Hepatocyte (in vitro differentiated cells): ENCODE data around the gene TMOD1.

ENCODE experiments used
- EZH2 ChIP-seq: fragments of 200-600 bp; sonication (generic); IDR thresholded peaks from 2 replicates; pipeline ENCODE4 v1.6.1; 2016; ENCODE audit warnings: antibody characterized with exemption, mild to moderate bottlenecking, borderline replicate concordance
- EZH2phosphoT487 ChIP-seq: fragments of 200-600 bp; sonication (generic); IDR thresholded peaks from one replicate; pipeline ENCODE4 v1.6.1; 2018; ENCODE audit warnings: antibody characterized with exemption, mild to moderate bottlenecking, low read depth, moderate library complexity; ENCODE audit not compliant: unreplicated experiment, severe bottlenecking
- TF ChIP-seq, protein P1 (sequence below): fragments of 200-600 bp; sonication (generic); IDR thresholded peaks from 2 replicates; pipeline ENCODE4 v1.5.1; 2016; ENCODE audit warnings: antibody characterized with exemption, mild to moderate bottlenecking; ENCODE audit not compliant: poor library complexity

GRCh38 chr9:97462914-97463313, 38.6 kb upstream of the TMOD1 start:
- TF ChIP-seq, protein P1, sequence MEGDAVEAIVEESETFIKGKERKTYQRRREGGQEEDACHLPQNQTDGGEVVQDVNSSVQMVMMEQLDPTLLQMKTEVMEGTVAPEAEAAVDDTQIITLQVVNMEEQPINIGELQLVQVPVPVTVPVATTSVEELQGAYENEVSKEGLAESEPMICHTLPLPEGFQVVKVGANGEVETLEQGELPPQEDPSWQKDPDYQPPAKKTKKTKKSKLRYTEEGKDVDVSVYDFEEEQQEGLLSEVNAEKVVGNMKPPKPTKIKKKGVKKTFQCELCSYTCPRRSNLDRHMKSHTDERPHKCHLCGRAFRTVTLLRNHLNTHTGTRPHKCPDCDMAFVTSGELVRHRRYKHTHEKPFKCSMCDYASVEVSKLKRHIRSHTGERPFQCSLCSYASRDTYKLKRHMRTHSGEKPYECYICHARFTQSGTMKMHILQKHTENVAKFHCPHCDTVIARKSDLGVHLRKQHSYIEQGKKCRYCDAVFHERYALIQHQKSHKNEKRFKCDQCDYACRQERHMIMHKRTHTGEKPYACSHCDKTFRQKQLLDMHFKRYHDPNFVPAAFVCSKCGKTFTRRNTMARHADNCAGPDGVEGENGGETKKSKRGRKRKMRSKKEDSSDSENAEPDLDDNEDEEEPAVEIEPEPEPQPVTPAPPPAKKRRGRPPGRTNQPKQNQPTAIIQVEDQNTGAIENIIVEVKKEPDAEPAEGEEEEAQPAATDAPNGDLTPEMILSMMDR = no peak
- TF ChIP-seq EZH2 (no peak), EZH2phosphoT487 (no peak)
